ENCODE data around the gene BCLAF1.
"Not testable (repeated sequence)": the region's sequence is repeated elsewhere in the genome, so short reads cannot be mapped to it uniquely, and the experiment has no call there.

The BCLAF1 gene

GRCh38 chr6:136312975-136313374 lies 23.3 kb upstream of the BCLAF1 start:
- H3K4me3 ChIP-seq (replicated peaks; ENCODE audit: low read depth, low read length) = no peak overlapping the region
- no peak for TF ChIP-seq CTCF (IDR thresholded peaks at IDR 0.05; ENCODE audit: low read depth, low read length, missing control alignments)

GRCh38 chr6:136309729-136310311 lies 20.2 kb upstream of the BCLAF1 start:
- no peak overlapping the region for H3K4me3 ChIP-seq (replicated peaks; ENCODE audit: low read depth, low read length)
- no peak for TF ChIP-seq CTCF (IDR thresholded peaks at IDR 0.05; ENCODE audit: low read depth, low read length, missing control alignments)
- DNase-seq (ENCODE audit: extremely low read depth, low read depth) = no peak

More at GRCh38 chr6:136312975-136313374, 23.3 kb upstream of the BCLAF1 start:
- DNase-seq (ENCODE audit: extremely low read depth, low read depth) = no peak

GRCh38 chr6:136309171-136309570 lies 19.5 kb upstream of the BCLAF1 start:
- TF ChIP-seq CTCF (IDR thresholded peaks at IDR 0.05; ENCODE audit: low read depth, low read length, missing control alignments) = no peak
- no peak for DNase-seq (ENCODE audit: extremely low read depth, low read depth)
- no peak overlapping the region for H3K4me3 ChIP-seq (replicated peaks; ENCODE audit: low read depth, low read length)

GRCh38 chr6:136308469-136308868 lies 18.8 kb upstream of the BCLAF1 start:
- H3K4me3 ChIP-seq (replicated peaks; ENCODE audit: low read depth, low read length); DNase-seq (ENCODE audit: extremely low read depth, low read depth): not testable (repeated sequence)

- no peak for TF ChIP-seq CTCF (IDR thresholded peaks at IDR 0.05; ENCODE audit: low read depth, low read length, missing control alignments)
- DNase-seq (ENCODE audit: extremely low read depth, low read depth) = no peak
- H3K4me3 ChIP-seq (replicated peaks; ENCODE audit: low read depth, low read length) = no peak overlapping the region
These were observed 17.7 kb upstream of the BCLAF1 start for GRCh38 chr6:136307351-136307750.

- DNase-seq (ENCODE audit: extremely low read depth, low read depth) = no peak
- no peak for TF ChIP-seq CTCF (IDR thresholded peaks at IDR 0.05; ENCODE audit: low read depth, low read length, missing control alignments)
- no peak overlapping the region for H3K4me3 ChIP-seq (replicated peaks; ENCODE audit: low read depth, low read length)
These were observed 16.8 kb upstream of the BCLAF1 start for GRCh38 chr6:136306466-136306865.

GRCh38 chr6:136304410-136304809 lies 14.8 kb upstream of the BCLAF1 start:
- no peak overlapping the region for H3K4me3 ChIP-seq (replicated peaks; ENCODE audit: low read depth, low read length)
- no peak for TF ChIP-seq CTCF (IDR thresholded peaks at IDR 0.05; ENCODE audit: low read depth, low read length, missing control alignments)
- DNase-seq (ENCODE audit: extremely low read depth, low read depth) = no peak

All from HFF-Myc (cell line).